Muscle layer of duodenum (tissue), 2 donors: ENCODE data around the gene WWC2.
A peak's percentile ranks its signal among the peaks of the same experiment; 100 is the strongest.

Source experiments
- H3K27ac ChIP-seq: one replicate; pipeline ENCODE4 v1.7.0; 2013; ENCODE audit warnings: mild to moderate bottlenecking, low read length
- H3K27me3 ChIP-seq: one replicate; pipeline ENCODE4 v1.7.0; 2013; ENCODE audit warnings: low read depth, mild to moderate bottlenecking, control low read depth, low read length
- H3K36me3 ChIP-seq, 2 donors: one replicate each; pipeline ENCODE4 v1.7.0; 2013; ENCODE audit warnings: low read length in 2 of 2, control low read depth in 1 of 2, mild to moderate bottlenecking in 1 of 2; ENCODE audit not compliant: insufficient read depth in 2 of 2, control insufficient read depth in 1 of 2
- H3K4me1 ChIP-seq, 2 donors: one replicate each; pipeline ENCODE4 v1.7.0; 2013; ENCODE audit warnings: low read length in 2 of 2, mild to moderate bottlenecking in 2 of 2, control low read depth in 1 of 2, moderate library complexity in 1 of 2; ENCODE audit not compliant: insufficient read depth in 2 of 2, control insufficient read depth in 1 of 2
- H3K4me3 ChIP-seq, 2 donors: one replicate each; pipeline ENCODE4 v1.7.0; 2013; ENCODE audit warnings: low read length in 2 of 2, low read depth in 1 of 2, mild to moderate bottlenecking in 1 of 2
- H3K9me3 ChIP-seq, 2 donors: one replicate each; pipeline ENCODE4 v1.7.0; 2013; ENCODE audit warnings: low read length in 2 of 2, control low read depth in 1 of 2, mild to moderate bottlenecking in 1 of 2; ENCODE audit not compliant: control insufficient read depth in 1 of 2
- donor health status: healthy.

The WWC2 gene

DNA sequence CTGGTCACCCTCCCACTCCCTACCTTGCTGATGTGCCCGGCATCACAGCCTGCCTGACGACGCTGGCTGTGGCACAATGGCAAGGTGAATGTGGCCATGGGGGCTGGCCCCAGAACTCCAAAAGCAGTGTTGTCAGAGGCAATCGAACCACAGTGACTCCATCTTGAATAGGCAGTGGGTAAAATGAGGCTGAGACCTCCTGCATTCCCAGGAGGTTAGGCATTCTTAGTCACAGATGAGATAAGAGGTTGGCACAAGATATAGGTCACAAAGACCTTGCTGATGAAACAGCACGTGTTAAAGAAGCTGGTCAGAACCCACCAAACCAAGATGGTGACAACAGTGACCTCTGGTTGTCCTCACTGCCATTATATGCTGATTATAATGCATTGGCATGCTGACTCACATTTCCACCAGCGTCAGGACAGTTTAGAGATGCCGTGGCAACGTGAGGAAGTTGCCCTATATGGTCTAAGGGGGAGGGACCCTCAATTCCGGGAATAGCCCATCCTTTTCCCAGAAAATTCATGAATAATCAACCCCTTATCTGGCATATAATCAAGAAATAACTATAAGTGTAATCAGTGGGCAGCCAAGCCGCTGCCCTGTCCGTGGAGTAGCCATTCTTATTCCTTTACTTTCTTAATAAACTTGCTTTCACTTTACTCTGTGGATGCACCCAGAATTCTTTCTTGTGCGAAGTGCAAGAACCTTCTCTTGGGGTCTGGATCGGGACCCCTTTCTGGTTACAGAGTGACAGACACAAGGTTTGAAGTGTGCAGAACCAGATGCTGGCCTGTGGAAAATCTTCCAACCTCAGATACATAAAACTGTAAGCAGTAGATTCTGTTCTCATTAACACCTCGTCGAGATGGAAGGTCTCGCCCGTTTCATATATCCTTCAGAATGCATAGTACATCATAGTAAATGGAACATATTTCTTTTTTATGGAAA lies 249.9 kb downstream of the WWC2 start:
- Histone ChIP-seq H3K4me3 (no peak overlapping the region), H3K27me3 (no peaks in the 10 kb centered on the region), H3K27ac (no peak overlapping the region)

DNA sequence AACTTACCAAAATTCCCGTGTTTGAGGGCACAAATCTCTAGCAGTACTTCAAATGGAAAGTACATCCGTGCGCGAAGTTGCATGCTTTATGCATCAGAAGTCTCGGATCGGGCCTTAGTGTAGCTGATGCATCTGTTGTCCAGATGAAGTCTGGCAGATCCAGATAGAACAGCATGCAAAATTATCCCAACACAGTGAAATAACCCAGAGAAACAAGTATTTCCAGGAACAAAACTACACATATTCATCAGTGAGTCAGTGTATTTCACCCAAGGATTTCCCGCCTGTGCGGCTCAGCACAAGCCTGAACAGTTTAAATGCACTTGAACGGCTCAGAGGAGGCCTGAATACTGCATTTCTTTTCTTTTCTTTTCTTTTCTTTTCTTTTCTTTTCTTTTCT lies 250.6 kb downstream of the WWC2 start:
- Histone ChIP-seq H3K27ac (no peak overlapping the region), H3K36me3 (no peaks in the 10 kb centered on the region), H3K9me3 (no peaks in the 10 kb centered on the region), H3K4me3 (no peak overlapping the region), H3K4me1 (no peaks in the 10 kb centered on the region), H3K27me3 (no peaks in the 10 kb centered on the region)

More for the DNA sequence above, 249.9 kb downstream of the WWC2 start:
- Histone ChIP-seq H3K9me3 (no peaks in the 10 kb centered on the region), H3K36me3 (no peaks in the 10 kb centered on the region), H3K4me1 (no peaks in the 10 kb centered on the region)

DNA sequence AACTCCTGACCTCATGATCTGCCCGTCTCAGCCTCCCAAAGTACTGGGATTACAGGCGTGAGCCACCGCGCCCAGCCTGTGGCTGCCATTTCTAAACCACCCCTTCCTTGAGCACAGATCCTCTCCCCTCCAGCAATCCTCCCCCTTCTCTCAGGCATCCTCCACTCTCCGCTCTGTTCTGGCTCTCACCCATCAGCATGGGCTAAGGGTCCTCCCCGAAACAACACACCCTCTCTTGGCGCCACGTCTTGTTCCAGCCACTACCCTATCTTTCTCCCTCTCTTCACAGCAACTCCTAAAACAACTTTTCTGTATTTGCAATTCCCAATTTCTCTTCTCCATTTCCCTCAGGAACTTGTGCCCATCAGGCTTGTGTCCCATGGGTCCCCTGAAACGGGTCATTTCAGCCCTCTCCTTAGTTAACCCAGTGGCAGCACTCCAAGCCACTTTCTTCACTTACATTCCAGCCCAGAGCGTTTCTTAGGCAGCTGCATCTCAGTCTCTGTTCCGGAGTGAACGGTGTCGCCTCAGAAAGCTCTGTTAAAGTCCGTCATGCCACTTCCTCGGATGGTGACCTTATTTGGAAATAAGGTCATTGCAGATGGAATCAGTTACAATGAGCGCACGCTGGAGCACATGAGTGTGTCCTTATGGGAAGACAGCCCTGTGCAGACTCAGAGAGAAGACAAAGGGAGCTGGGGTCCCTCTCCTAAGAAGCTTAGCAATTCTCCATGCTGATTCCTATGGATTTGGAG lies 251.4 kb downstream of the WWC2 start:
- H3K27me3 ChIP-seq: no peaks in the 10 kb centered on the region
- H3K9me3 ChIP-seq: no peaks in the 10 kb centered on the region
- no peaks in the 10 kb centered on the region for H3K4me1 ChIP-seq
- no peak overlapping the region for H3K4me3 ChIP-seq
- no peak overlapping the region for H3K27ac ChIP-seq
- H3K36me3 ChIP-seq: no peaks in the 10 kb centered on the region

DNA sequence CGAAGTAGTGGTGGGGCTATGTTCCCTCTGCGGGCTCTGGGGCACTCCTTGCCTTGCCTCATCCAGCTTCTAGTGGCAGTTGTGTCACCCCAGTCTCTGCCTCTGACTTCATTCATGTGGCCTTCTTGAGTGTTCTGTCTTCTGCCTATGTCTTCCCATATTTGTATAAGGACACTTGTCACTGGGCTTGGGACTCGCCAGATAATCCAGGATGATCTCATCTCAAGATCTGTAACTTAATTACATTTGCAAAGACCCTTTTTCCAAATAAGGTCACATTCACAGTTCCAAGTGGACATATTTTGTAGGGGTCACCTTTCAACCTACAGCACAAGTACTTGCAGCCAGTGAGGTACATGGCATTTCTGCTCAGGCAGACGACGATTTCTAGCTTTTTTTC lies 253.5 kb downstream of the WWC2 start:
- no peaks in the 10 kb centered on the region for H3K9me3 ChIP-seq
- H3K4me1 ChIP-seq: peaks cover 0 to 4% of the 10 kb centered on the region in 2 donors
- H3K4me3 ChIP-seq: no peak overlapping the region
- H3K36me3 ChIP-seq: no peaks in the 10 kb centered on the region
- H3K27me3 ChIP-seq: no peaks in the 10 kb centered on the region
- H3K27ac ChIP-seq: no peak overlapping the region

DNA sequence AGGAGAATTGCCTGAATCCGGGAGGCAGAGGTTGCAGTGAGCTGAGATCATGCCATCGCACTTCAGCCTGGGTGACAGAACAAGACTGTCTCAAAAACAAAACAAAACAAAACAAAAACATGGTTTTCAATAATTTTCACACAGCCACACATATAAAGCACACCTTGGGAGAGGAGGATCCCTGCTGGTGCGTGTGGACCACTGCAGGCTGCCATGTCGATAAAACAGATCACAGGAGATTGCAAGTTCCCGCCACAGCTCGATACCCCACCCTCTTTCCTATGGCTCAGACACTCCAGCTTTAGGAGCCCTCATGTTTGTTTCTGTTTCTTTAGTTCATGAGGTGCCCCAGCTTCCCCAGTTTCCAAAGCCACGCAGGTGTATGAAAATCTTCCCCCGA lies 254.5 kb downstream of the WWC2 start:
- no peak overlapping the region for H3K4me3 ChIP-seq
- H3K27ac ChIP-seq: no peak overlapping the region
- no peaks in the 10 kb centered on the region for H3K36me3 ChIP-seq
- H3K4me1 ChIP-seq: peaks cover 0 to 4% of the 10 kb centered on the region in 2 donors
- H3K27me3 ChIP-seq: no peaks in the 10 kb centered on the region
- no peaks in the 10 kb centered on the region for H3K9me3 ChIP-seq

DNA sequence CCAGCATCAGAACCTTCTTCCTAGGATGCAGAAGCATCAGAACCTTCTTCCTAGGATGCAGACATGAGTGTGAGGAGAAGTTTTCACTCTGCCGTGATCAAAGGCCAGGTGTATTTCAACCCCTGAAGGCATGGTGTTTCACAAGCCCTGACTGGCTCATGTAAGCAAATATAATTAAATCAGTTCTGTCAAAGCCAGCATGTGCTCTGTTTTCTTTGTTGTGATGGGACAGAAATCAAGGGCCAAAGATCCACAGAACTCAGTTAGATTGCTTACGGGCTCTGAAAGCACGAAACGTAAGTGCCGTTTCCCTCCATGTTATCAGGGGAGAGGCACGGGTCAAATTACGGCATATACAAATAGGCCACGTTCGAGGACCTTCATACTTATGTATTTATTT lies 255.2 kb downstream of the WWC2 start:
- Histone ChIP-seq H3K4me3 (no peak overlapping the region), H3K36me3 (no peaks in the 10 kb centered on the region), H3K9me3 (no peaks in the 10 kb centered on the region), H3K4me1 (peaks cover 0 to 4% of the 10 kb centered on the region in 2 donors), H3K27me3 (no peaks in the 10 kb centered on the region), H3K27ac (no peak overlapping the region)

DNA sequence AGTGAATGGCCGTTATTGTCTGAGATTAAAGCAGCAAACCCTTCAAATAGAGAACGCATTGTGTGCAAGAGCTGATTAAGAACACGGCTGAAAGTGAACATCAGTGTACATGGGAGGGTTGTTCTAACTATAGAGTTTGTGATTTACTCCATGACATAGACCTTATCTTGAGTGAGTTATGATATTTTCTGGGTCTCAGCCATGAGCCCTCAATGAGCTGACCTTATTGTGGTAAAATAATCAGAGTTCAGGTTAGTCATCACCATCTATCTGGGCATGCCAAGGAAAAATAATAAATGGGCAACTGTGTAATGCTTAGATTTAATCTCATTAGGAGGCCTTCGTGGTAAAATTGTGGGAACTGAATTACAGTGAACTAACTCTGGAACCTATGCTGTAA lies 256.3 kb downstream of the WWC2 start:
- Histone ChIP-seq H3K4me1 (peaks cover 0 to 4% of the 10 kb centered on the region in 2 donors), H3K27ac (peak overlapping the region; percentile 39), H3K4me3 (no peak overlapping the region), H3K27me3 (no peaks in the 10 kb centered on the region), H3K36me3 (no peaks in the 10 kb centered on the region), H3K9me3 (no peaks in the 10 kb centered on the region)

DNA sequence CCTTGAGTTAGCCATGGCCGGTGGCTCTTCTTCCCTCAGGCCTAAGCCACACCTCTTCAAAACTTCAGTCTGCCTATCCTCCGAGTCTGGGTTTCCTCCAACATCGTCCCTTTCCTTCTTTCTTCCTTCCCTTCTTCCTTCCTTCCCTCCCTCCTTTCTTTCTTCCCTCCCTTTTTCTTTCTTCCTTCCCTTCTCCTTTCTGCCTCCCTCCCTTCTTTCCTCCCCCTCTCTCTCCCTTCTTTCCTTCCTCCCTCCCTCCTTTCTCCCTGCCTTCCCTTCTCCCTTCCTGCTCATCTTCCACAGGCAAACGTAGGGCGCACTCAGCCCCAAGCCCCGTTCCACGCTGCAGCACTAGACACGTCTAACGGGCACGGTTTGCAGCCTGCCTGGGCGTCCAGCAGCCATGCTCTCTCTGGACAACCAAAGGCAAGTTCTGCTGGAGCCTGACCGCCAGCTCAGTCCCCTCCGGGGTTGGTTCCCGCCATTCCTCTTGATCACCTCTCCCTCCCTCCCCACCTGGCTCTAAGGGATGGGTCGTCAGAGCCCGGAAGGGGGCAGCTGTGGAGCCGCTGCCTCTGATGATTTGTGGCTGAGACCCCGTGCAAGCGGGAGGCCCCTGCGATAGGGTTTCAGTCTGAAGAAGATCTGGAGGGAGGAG lies 257.2 kb downstream of the WWC2 start:
- no peak overlapping the region for H3K27ac ChIP-seq
- no peak overlapping the region for H3K4me3 ChIP-seq
- H3K36me3 ChIP-seq: no peaks in the 10 kb centered on the region
- H3K9me3 ChIP-seq: no peaks in the 10 kb centered on the region
- no peaks in the 10 kb centered on the region for H3K27me3 ChIP-seq
- peaks cover 0 to 4% of the 10 kb centered on the region in 2 donors for H3K4me1 ChIP-seq

DNA sequence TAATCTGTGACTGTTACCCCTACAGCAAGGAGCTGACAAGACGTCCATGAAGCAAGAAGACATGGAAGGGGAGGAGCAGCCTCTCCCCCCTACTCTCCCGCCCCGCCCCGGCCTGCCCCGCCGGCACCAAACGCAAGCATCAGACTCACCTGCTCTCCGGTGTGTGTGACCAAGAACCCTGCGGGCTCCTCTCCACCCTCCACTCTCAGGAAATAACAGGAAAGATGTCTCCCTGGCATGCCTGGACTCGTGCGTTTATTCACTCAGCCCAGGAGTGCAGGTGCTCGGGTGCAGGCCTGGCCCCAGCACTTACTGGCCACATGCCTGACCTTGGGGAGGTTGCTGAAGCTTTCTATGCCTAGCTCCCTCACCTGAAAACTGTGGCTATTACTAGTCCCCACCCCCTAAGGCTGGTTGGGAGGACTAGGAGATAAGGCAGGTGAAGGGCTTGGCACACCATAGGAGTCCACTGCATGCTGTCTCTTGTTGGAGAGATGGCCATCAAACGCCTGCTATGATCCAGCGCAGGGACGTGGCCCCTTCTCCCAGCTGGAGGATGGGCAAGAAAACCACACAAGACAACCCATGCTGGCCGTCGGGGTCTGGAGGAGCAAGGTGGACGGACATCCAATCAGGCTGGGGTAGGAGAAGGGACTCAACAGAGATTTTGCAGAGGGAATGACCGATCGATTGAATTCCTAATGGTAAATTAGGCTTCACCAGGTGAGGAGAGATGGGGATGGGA lies 258.0 kb downstream of the WWC2 start:
- Histone ChIP-seq H3K36me3 (no peaks in the 10 kb centered on the region), H3K27me3 (no peaks in the 10 kb centered on the region), H3K4me3 (no peak overlapping the region), H3K9me3 (no peaks in the 10 kb centered on the region), H3K27ac (no peak overlapping the region), H3K4me1 (peaks cover 0 to 4% of the 10 kb centered on the region in 2 donors)

DNA sequence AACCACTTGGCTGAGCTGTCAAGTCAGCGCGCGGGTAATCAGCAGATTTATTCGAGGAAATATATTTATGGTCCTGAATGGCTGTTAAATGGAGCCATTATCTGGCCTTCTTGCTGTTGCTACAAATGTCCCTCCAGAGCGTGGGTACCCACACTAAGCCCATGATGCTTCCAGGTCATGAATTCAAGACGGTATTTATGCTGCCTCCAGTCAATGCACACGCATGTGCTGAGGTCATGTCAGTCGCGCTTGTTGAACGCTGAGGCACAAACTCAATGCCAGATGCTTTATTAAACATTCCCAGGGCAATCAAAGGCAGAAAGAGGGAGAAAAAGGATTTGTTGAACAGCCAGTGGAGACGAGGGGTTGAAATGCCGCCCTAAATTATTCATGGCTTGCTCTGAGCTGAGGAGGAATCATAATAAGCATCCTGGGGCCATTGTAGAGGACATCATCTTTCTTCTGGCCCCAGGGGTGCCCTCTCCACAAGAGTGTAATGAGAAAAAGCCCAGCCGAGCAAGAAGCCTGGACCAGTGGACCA lies 259.2 kb downstream of the WWC2 start:
- H3K27ac ChIP-seq: no peak overlapping the region
- no peaks in the 10 kb centered on the region for H3K27me3 ChIP-seq
- H3K4me3 ChIP-seq: no peak overlapping the region
- peaks cover 0 to 4% of the 10 kb centered on the region in 2 donors for H3K4me1 ChIP-seq
- H3K9me3 ChIP-seq: no peaks in the 10 kb centered on the region
- no peaks in the 10 kb centered on the region for H3K36me3 ChIP-seq
